ENCODE results near the gene RABGGTA. TPM values are rescaled to one million over a fixed set of nuclear protein-coding genes. Genes with fewer than 3 reads are reported as not detected.
A peak's percentile ranks its signal among the peaks of the same experiment; 100 is the strongest.
"Not testable (repeated sequence)": the region's sequence is repeated elsewhere in the genome, so short reads cannot be mapped to it uniquely, and the experiment has no call there.

The RABGGTA gene
- total RNA-seq, 3 donors from 2014 or later (not counting 1 experiment from before 2014, with no cell fraction given) = 72.9 to 95.1 (median 88.5) TPM

- H3K4me1 Mint-ChIP-seq = peaks cover 9 to 10% of the 10 kb centered on the region in 2 donors
- Histone ChIP-seq H3K27me3 (ENCODE audit: control insufficient read depth, insufficient read depth, low read length) (no peaks in the 10 kb centered on the region), H3K9me3 (ENCODE audit: control insufficient read depth, insufficient read depth, low read length) (no peaks in the 10 kb centered on the region), H3K36me3 (ENCODE audit: control insufficient read depth, insufficient read depth, low read length) (peaks cover 7% of the 10 kb centered on the region), H3K4me3 (ENCODE audit: low read length) (no peak overlapping the region), H3K27ac (ENCODE audit: low read length) (no peak overlapping the region), H3K4me1 (ENCODE audit: control insufficient read depth, insufficient read depth, low read length) (no peaks in the 10 kb centered on the region)
- intact Hi-C loops (cut with micrococcal nuclease) = no loop called here
- no peak for ATAC-seq
- H3K4me3 Mint-ChIP-seq = no peak overlapping the region
- 96% methylated on average over 7 of the region's 7 CpGs for WGBS (ENCODE audit: insufficient coverage)
- H3K36me3 Mint-ChIP-seq = no peaks in the 10 kb centered on the region
- DNase-seq = no peak
- H3K27ac Mint-ChIP-seq = peak overlapping the region; percentile 48 to 50
- no peaks in the 10 kb centered on the region for H3K27me3 Mint-ChIP-seq (ENCODE audit: low read depth in 2 of 2)
- H3K9me3 Mint-ChIP-seq = no peaks in the 10 kb centered on the region
- no peak for TF ChIP-seq CTCF (IDR thresholded peaks at IDR 0.05)
These were observed 46.8 kb downstream of the RABGGTA start for GRCh38 chr14:24224618-24225071.

DNA sequence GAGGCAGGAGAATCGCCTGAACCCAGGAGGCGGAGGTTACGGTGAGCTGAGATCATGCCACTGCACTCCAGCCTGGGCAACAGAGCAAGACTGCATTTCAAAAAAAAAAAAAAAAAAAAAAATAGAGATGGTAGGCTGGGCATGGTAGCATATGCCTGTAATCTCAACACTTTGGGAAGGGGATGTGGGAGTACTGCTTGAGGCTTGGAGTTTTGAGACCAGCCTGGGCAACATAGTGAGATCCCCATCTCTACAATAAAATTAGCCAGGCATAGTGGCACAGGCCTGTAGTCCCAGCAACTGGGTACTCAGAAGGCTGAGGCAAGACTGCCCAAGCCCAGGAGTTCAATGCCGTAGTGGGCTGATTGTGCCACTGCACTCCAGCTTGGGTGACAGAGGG, 48.4 kb downstream of the RABGGTA start:
- H3K4me1 ChIP-seq (ENCODE audit: control insufficient read depth, insufficient read depth, low read length); DNase-seq; ATAC-seq; H3K27me3 ChIP-seq (ENCODE audit: control insufficient read depth, insufficient read depth, low read length); H3K27ac ChIP-seq (ENCODE audit: low read length); H3K27me3 Mint-ChIP-seq (ENCODE audit: low read depth in 2 of 2); H3K4me3 ChIP-seq (ENCODE audit: low read length); H3K4me3 Mint-ChIP-seq; H3K9me3 ChIP-seq (ENCODE audit: control insufficient read depth, insufficient read depth, low read length); intact Hi-C loops (cut with micrococcal nuclease); H3K36me3 ChIP-seq (ENCODE audit: control insufficient read depth, insufficient read depth, low read length); H3K4me1 Mint-ChIP-seq; H3K36me3 Mint-ChIP-seq; H3K9me3 Mint-ChIP-seq; H3K27ac Mint-ChIP-seq: not testable (repeated sequence)
- WGBS (ENCODE audit: insufficient coverage) = 98% methylated on average over 4 of the region's 4 CpGs

- Histone ChIP-seq H3K4me3 (ENCODE audit: low read length) (no peak overlapping the region), H3K4me1 (ENCODE audit: control insufficient read depth, insufficient read depth, low read length) (peaks cover 16% of the 10 kb centered on the region), H3K36me3 (ENCODE audit: control insufficient read depth, insufficient read depth, low read length) (peaks cover 4% of the 10 kb centered on the region), H3K9me3 (ENCODE audit: control insufficient read depth, insufficient read depth, low read length) (no peaks in the 10 kb centered on the region), H3K27me3 (ENCODE audit: control insufficient read depth, insufficient read depth, low read length) (no peaks in the 10 kb centered on the region), H3K27ac (ENCODE audit: low read length) (no peak overlapping the region)
- Mint-ChIP-seq H3K4me3 (no peak overlapping the region), H3K4me1 (peaks cover 19 to 21% of the 10 kb centered on the region in 2 donors), H3K27ac (no peak overlapping the region), H3K27me3 (ENCODE audit: low read depth in 2 of 2) (no peaks in the 10 kb centered on the region), H3K36me3 (no peaks in the 10 kb centered on the region), H3K9me3 (no peaks in the 10 kb centered on the region)
- intact Hi-C loops (cut with micrococcal nuclease) = loop anchor here (5.0 kb wide), 1 partner anchor 93 kb away; the partner anchor contains the start of genes LTB4R and LTB4R2
- no peak for TF ChIP-seq CTCF (IDR thresholded peaks at IDR 0.05)
- WGBS (ENCODE audit: insufficient coverage) = 100% methylated on average over 1 of the region's 3 CpGs
- no peak for DNase-seq
- ATAC-seq = no peak
These were observed 51.9 kb downstream of the RABGGTA start for GRCh38 chr14:24219521-24219920.

GRCh38 chr14:24219080-24219479, 52.3 kb downstream of the RABGGTA start:
- Histone ChIP-seq H3K36me3 (ENCODE audit: control insufficient read depth, insufficient read depth, low read length) (peaks cover 4% of the 10 kb centered on the region), H3K4me1 (ENCODE audit: control insufficient read depth, insufficient read depth, low read length) (peaks cover 17% of the 10 kb centered on the region), H3K4me3 (ENCODE audit: low read length) (no peak overlapping the region), H3K9me3 (ENCODE audit: control insufficient read depth, insufficient read depth, low read length) (no peaks in the 10 kb centered on the region), H3K27me3 (ENCODE audit: control insufficient read depth, insufficient read depth, low read length) (no peaks in the 10 kb centered on the region), H3K27ac (ENCODE audit: low read length) (no peak overlapping the region)
- H3K4me3 Mint-ChIP-seq = no peak overlapping the region
- WGBS (ENCODE audit: insufficient coverage) = 100% methylated on average over 1 of the region's 4 CpGs
- no peaks in the 10 kb centered on the region for H3K36me3 Mint-ChIP-seq
- ATAC-seq = no peak
- peaks cover 24 to 25% of the 10 kb centered on the region in 2 donors for H3K4me1 Mint-ChIP-seq
- no peak for DNase-seq
- H3K27me3 Mint-ChIP-seq (ENCODE audit: low read depth in 2 of 2) = no peaks in the 10 kb centered on the region
- TF ChIP-seq CTCF (IDR thresholded peaks at IDR 0.05) = no peak
- no peak overlapping the region for H3K27ac Mint-ChIP-seq
- no peaks in the 10 kb centered on the region for H3K9me3 Mint-ChIP-seq
- intact Hi-C loops (cut with micrococcal nuclease) = loop anchor here (5.0 kb wide), 1 partner anchor 93 kb away; the partner anchor contains the start of genes LTB4R and LTB4R2

GRCh38 chr14:24216876-24217275, 54.5 kb downstream of the RABGGTA start:
- not testable (repeated sequence) for H3K9me3 Mint-ChIP-seq; H3K27me3 Mint-ChIP-seq (ENCODE audit: low read depth in 2 of 2); H3K27ac ChIP-seq (ENCODE audit: low read length); H3K4me3 ChIP-seq (ENCODE audit: low read length); DNase-seq; H3K4me3 Mint-ChIP-seq; H3K36me3 ChIP-seq (ENCODE audit: control insufficient read depth, insufficient read depth, low read length); H3K36me3 Mint-ChIP-seq; H3K9me3 ChIP-seq (ENCODE audit: control insufficient read depth, insufficient read depth, low read length); ATAC-seq; H3K27me3 ChIP-seq (ENCODE audit: control insufficient read depth, insufficient read depth, low read length)
- peaks cover 30% of the 10 kb centered on the region for H3K4me1 ChIP-seq (ENCODE audit: control insufficient read depth, insufficient read depth, low read length)
- intact Hi-C loops (cut with micrococcal nuclease) = loop anchor here (1.0 to 5.0 kb wide), 6 partner anchors 15 to 214 kb away; partner anchors contain the start of genes GMPR2, LTB4R, LTB4R2 and NEDD8
- peaks cover 39 to 44% of the 10 kb centered on the region in 2 donors for H3K4me1 Mint-ChIP-seq
- no CpG with 5 or more reads among the region's 1 CpG for WGBS (ENCODE audit: insufficient coverage)
- peak overlapping the region; percentile 98 to 99 for H3K27ac Mint-ChIP-seq
